WTC11 (cell line): ENCODE data around the gene KLHL5.

Experiments used
- CREB1 ChIP-seq: sonication (generic); formaldehyde crosslinking; IDR thresholded peaks from 2 replicates; pipeline ENCODE4 v1.8.0; 2023; ENCODE audit warnings: mild to moderate bottlenecking, missing genetic modification reagents
- CTCF ChIP-seq: fragments of 200-600 bp; IDR thresholded peaks from 2 replicates; pipeline ENCODE4 v1.8.0; 2022; ENCODE audit warnings: antibody characterized with exemption
- IRF2 ChIP-seq: sonication (generic); formaldehyde crosslinking; IDR thresholded peaks from 2 replicates; pipeline ENCODE4 v1.8.0; 2022; ENCODE audit warnings: low read depth, missing genetic modification reagents, borderline replicate concordance
- MAX ChIP-seq: sonication (generic); formaldehyde crosslinking; IDR thresholded peaks from 2 replicates; pipeline ENCODE4 v1.8.0; 2022; ENCODE audit warnings: mild to moderate bottlenecking, missing genetic modification reagents
- USF2 ChIP-seq: sonication (generic); formaldehyde crosslinking; IDR thresholded peaks from 2 replicates; pipeline ENCODE4 v1.8.1; 2023; ENCODE audit warnings: mild to moderate bottlenecking, missing genetic modification reagents, moderate library complexity
- ZNF512 ChIP-seq: sonication (generic); formaldehyde crosslinking; IDR thresholded peaks from 2 replicates; pipeline ENCODE4 v1.8.1; 2022; ENCODE audit warnings: missing genetic modification reagents, borderline replicate concordance
- TF ChIP-seq, protein P1 (sequence below): sonication (generic); formaldehyde crosslinking; IDR thresholded peaks from 2 replicates; pipeline ENCODE4 v1.8.1; 2023; ENCODE audit warnings: mild to moderate bottlenecking, missing genetic modification reagents, borderline replicate concordance
- TF ChIP-seq, protein P2 (sequence below): sonication (generic); formaldehyde crosslinking; IDR thresholded peaks from 2 replicates; pipeline ENCODE4 v1.8.1; 2022; ENCODE audit warnings: low read depth, missing genetic modification reagents, borderline replicate concordance
- TF ChIP-seq, protein P3 (sequence below): sonication (generic); formaldehyde crosslinking; conservative IDR thresholded peaks from 2 replicates; pipeline ENCODE4 v1.8.1; 2022; ENCODE audit warnings: mild to moderate bottlenecking, missing genetic modification reagents

- TF ChIP-seq CTCF (no peak), ZNF512 (CRISPR knock-in tag) (no peak), MAX (CRISPR knock-in tag) (no peak), IRF2 (CRISPR knock-in tag) (no peak), USF2 (no peak), CREB1 (CRISPR knock-in tag) (no peak)
- TF ChIP-seq, protein P1, sequence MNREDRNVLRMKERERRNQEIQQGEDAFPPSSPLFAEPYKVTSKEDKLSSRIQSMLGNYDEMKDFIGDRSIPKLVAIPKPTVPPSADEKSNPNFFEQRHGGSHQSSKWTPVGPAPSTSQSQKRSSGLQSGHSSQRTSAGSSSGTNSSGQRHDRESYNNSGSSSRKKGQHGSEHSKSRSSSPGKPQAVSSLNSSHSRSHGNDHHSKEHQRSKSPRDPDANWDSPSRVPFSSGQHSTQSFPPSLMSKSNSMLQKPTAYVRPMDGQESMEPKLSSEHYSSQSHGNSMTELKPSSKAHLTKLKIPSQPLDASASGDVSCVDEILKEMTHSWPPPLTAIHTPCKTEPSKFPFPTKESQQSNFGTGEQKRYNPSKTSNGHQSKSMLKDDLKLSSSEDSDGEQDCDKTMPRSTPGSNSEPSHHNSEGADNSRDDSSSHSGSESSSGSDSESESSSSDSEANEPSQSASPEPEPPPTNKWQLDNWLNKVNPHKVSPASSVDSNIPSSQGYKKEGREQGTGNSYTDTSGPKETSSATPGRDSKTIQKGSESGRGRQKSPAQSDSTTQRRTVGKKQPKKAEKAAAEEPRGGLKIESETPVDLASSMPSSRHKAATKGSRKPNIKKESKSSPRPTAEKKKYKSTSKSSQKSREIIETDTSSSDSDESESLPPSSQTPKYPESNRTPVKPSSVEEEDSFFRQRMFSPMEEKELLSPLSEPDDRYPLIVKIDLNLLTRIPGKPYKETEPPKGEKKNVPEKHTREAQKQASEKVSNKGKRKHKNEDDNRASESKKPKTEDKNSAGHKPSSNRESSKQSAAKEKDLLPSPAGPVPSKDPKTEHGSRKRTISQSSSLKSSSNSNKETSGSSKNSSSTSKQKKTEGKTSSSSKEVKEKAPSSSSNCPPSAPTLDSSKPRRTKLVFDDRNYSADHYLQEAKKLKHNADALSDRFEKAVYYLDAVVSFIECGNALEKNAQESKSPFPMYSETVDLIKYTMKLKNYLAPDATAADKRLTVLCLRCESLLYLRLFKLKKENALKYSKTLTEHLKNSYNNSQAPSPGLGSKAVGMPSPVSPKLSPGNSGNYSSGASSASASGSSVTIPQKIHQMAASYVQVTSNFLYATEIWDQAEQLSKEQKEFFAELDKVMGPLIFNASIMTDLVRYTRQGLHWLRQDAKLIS (CRISPR knock-in tag): no peak
- TF ChIP-seq, protein P2, sequence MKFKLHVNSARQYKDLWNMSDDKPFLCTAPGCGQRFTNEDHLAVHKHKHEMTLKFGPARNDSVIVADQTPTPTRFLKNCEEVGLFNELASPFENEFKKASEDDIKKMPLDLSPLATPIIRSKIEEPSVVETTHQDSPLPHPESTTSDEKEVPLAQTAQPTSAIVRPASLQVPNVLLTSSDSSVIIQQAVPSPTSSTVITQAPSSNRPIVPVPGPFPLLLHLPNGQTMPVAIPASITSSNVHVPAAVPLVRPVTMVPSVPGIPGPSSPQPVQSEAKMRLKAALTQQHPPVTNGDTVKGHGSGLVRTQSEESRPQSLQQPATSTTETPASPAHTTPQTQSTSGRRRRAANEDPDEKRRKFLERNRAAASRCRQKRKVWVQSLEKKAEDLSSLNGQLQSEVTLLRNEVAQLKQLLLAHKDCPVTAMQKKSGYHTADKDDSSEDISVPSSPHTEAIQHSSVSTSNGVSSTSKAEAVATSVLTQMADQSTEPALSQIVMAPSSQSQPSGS (CRISPR knock-in tag): no peak
- TF ChIP-seq, protein P3, sequence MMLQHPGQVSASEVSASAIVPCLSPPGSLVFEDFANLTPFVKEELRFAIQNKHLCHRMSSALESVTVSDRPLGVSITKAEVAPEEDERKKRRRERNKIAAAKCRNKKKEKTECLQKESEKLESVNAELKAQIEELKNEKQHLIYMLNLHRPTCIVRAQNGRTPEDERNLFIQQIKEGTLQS (CRISPR knock-in tag): no peak
Observed at GRCh38 chr4:39166669-39167068, 104.6 kb downstream of the KLHL5 start.
